Measurements from ENCODE around the gene OPRPN.

Gene OPRPN

GRCh38 chr4:70397580-70397979 lies at the start of gene OPRPN:
OPRPN (plus strand) TSS chr4:70397940; CDS start chr4:70399286, 1,346 bp downstream.
- Histone ChIP-seq H3K4me3 (ENCODE audit: low read length in 2 of 2) (no peak within 1 kb of the TSS), H3K27me3 (ENCODE audit: control insufficient read depth in 1 of 2, insufficient read depth in 2 of 2, low read length in 2 of 2) (no peaks in the 10 kb centered on the region), H3K9me3 (ENCODE audit: control insufficient read depth in 2 of 2, low read length in 2 of 2) (no peaks in the 10 kb centered on the region), H3K36me3 (ENCODE audit: control insufficient read depth in 2 of 2, insufficient read depth in 2 of 2, low read length in 2 of 2) (no peaks in the 10 kb centered on the region), H3K4me1 (ENCODE audit: control insufficient read depth, insufficient read depth, low read length) (no peaks in the 10 kb centered on the region), H3K27ac (ENCODE audit: low read length) (no peak within 1 kb of the TSS), H3K9ac (ENCODE audit: low read length in 2 of 2) (no peak within 1 kb of the TSS)

GRCh38 chr4:70356185-70356584 lies 41.6 kb upstream of the OPRPN start:
- no peak overlapping the region for H3K4me3 ChIP-seq (ENCODE audit: low read length in 2 of 2)
- H3K36me3 ChIP-seq (ENCODE audit: control insufficient read depth in 2 of 2, insufficient read depth in 2 of 2, low read length in 2 of 2), result no peaks in the 10 kb centered on the region
- no peaks in the 10 kb centered on the region for H3K9me3 ChIP-seq (ENCODE audit: control insufficient read depth in 2 of 2, low read length in 2 of 2)
- no peaks in the 10 kb centered on the region for H3K27me3 ChIP-seq (ENCODE audit: control insufficient read depth in 1 of 2, insufficient read depth in 2 of 2, low read length in 2 of 2)
- no peak overlapping the region for H3K9ac ChIP-seq (ENCODE audit: low read length in 2 of 2)
- H3K4me1 ChIP-seq (ENCODE audit: control insufficient read depth, insufficient read depth, low read length), result no peaks in the 10 kb centered on the region
- H3K27ac ChIP-seq (ENCODE audit: low read length), result no peak overlapping the region

GRCh38 chr4:70359115-70359661 lies 38.6 kb upstream of the OPRPN start:
- no peaks in the 10 kb centered on the region for H3K9me3 ChIP-seq (ENCODE audit: control insufficient read depth in 2 of 2, low read length in 2 of 2)
- no peak overlapping the region for H3K27ac ChIP-seq (ENCODE audit: low read length)
- no peak overlapping the region for H3K9ac ChIP-seq (ENCODE audit: low read length in 2 of 2)
- H3K27me3 ChIP-seq (ENCODE audit: control insufficient read depth in 1 of 2, insufficient read depth in 2 of 2, low read length in 2 of 2), result no peaks in the 10 kb centered on the region
- H3K4me3 ChIP-seq (ENCODE audit: low read length in 2 of 2), result no peak overlapping the region
- H3K4me1 ChIP-seq (ENCODE audit: control insufficient read depth, insufficient read depth, low read length), result no peaks in the 10 kb centered on the region
- no peaks in the 10 kb centered on the region for H3K36me3 ChIP-seq (ENCODE audit: control insufficient read depth in 2 of 2, insufficient read depth in 2 of 2, low read length in 2 of 2)

GRCh38 chr4:70360460-70360859 lies 37.3 kb upstream of the OPRPN start, which contains the start of gene SMR3A:
SMR3A (plus strand) TSS chr4:70360760; CDS start chr4:70362116, 1,356 bp downstream.
- Histone ChIP-seq H3K9me3 (ENCODE audit: control insufficient read depth in 2 of 2, low read length in 2 of 2) (no peaks in the 10 kb centered on the region), H3K36me3 (ENCODE audit: control insufficient read depth in 2 of 2, insufficient read depth in 2 of 2, low read length in 2 of 2) (no peaks in the 10 kb centered on the region), H3K9ac (ENCODE audit: low read length in 2 of 2) (no peak within 1 kb of the TSS), H3K4me1 (ENCODE audit: control insufficient read depth, insufficient read depth, low read length) (no peaks in the 10 kb centered on the region), H3K27me3 (ENCODE audit: control insufficient read depth in 1 of 2, insufficient read depth in 2 of 2, low read length in 2 of 2) (no peaks in the 10 kb centered on the region), H3K4me3 (ENCODE audit: low read length in 2 of 2) (no peak within 1 kb of the TSS), H3K27ac (ENCODE audit: low read length) (no peak within 1 kb of the TSS)

- Histone ChIP-seq H3K36me3 (ENCODE audit: control insufficient read depth in 2 of 2, insufficient read depth in 2 of 2, low read length in 2 of 2) (no peaks in the 10 kb centered on the region), H3K4me1 (ENCODE audit: control insufficient read depth, insufficient read depth, low read length) (no peaks in the 10 kb centered on the region), H3K9me3 (ENCODE audit: control insufficient read depth in 2 of 2, low read length in 2 of 2) (no peaks in the 10 kb centered on the region), H3K27ac (ENCODE audit: low read length) (no peak overlapping the region), H3K27me3 (ENCODE audit: control insufficient read depth in 1 of 2, insufficient read depth in 2 of 2, low read length in 2 of 2) (no peaks in the 10 kb centered on the region), H3K4me3 (ENCODE audit: low read length in 2 of 2) (no peak overlapping the region), H3K9ac (ENCODE audit: low read length in 2 of 2) (no peak overlapping the region)
Observed at GRCh38 chr4:70364002-70364401, 33.7 kb upstream of the OPRPN start.

- no peaks in the 10 kb centered on the region for H3K4me1 ChIP-seq (ENCODE audit: control insufficient read depth, insufficient read depth, low read length)
- H3K27me3 ChIP-seq (ENCODE audit: control insufficient read depth in 1 of 2, insufficient read depth in 2 of 2, low read length in 2 of 2), result no peaks in the 10 kb centered on the region
- H3K36me3 ChIP-seq (ENCODE audit: control insufficient read depth in 2 of 2, insufficient read depth in 2 of 2, low read length in 2 of 2), result no peaks in the 10 kb centered on the region
- H3K27ac ChIP-seq (ENCODE audit: low read length), result no peak overlapping the region
- H3K9ac ChIP-seq (ENCODE audit: low read length in 2 of 2), result no peak overlapping the region
- H3K9me3 ChIP-seq (ENCODE audit: control insufficient read depth in 2 of 2, low read length in 2 of 2), result no peaks in the 10 kb centered on the region
- no peak overlapping the region for H3K4me3 ChIP-seq (ENCODE audit: low read length in 2 of 2)
Observed at GRCh38 chr4:70365479-70365878, 32.3 kb upstream of the OPRPN start.

GRCh38 chr4:70367813-70368212 lies 29.9 kb upstream of the OPRPN start:
- H3K36me3 ChIP-seq (ENCODE audit: control insufficient read depth in 2 of 2, insufficient read depth in 2 of 2, low read length in 2 of 2), result no peaks in the 10 kb centered on the region
- no peaks in the 10 kb centered on the region for H3K27me3 ChIP-seq (ENCODE audit: control insufficient read depth in 1 of 2, insufficient read depth in 2 of 2, low read length in 2 of 2)
- no peaks in the 10 kb centered on the region for H3K9me3 ChIP-seq (ENCODE audit: control insufficient read depth in 2 of 2, low read length in 2 of 2)

GRCh38 chr4:70371987-70372386 lies 25.8 kb upstream of the OPRPN start:
- H3K4me3 ChIP-seq (ENCODE audit: low read length in 2 of 2), result no peak overlapping the region
- H3K4me1 ChIP-seq (ENCODE audit: control insufficient read depth, insufficient read depth, low read length), result no peaks in the 10 kb centered on the region
- no peaks in the 10 kb centered on the region for H3K27me3 ChIP-seq (ENCODE audit: control insufficient read depth in 1 of 2, insufficient read depth in 2 of 2, low read length in 2 of 2)
- H3K36me3 ChIP-seq (ENCODE audit: control insufficient read depth in 2 of 2, insufficient read depth in 2 of 2, low read length in 2 of 2), result no peaks in the 10 kb centered on the region
- no peak overlapping the region for H3K27ac ChIP-seq (ENCODE audit: low read length)
- no peaks in the 10 kb centered on the region for H3K9me3 ChIP-seq (ENCODE audit: control insufficient read depth in 2 of 2, low read length in 2 of 2)
- H3K9ac ChIP-seq (ENCODE audit: low read length in 2 of 2), result no peak overlapping the region

More at GRCh38 chr4:70367813-70368212, 29.9 kb upstream of the OPRPN start:
- H3K27ac ChIP-seq (ENCODE audit: low read length), result no peak overlapping the region
- H3K4me3 ChIP-seq (ENCODE audit: low read length in 2 of 2), result no peak overlapping the region
- no peaks in the 10 kb centered on the region for H3K4me1 ChIP-seq (ENCODE audit: control insufficient read depth, insufficient read depth, low read length)
- H3K9ac ChIP-seq (ENCODE audit: low read length in 2 of 2), result no peak overlapping the region

- Histone ChIP-seq H3K27me3 (ENCODE audit: control insufficient read depth in 1 of 2, insufficient read depth in 2 of 2, low read length in 2 of 2) (no peaks in the 10 kb centered on the region), H3K4me1 (ENCODE audit: control insufficient read depth, insufficient read depth, low read length) (no peaks in the 10 kb centered on the region), H3K9ac (ENCODE audit: low read length in 2 of 2) (no peak overlapping the region), H3K9me3 (ENCODE audit: control insufficient read depth in 2 of 2, low read length in 2 of 2) (no peaks in the 10 kb centered on the region), H3K36me3 (ENCODE audit: control insufficient read depth in 2 of 2, insufficient read depth in 2 of 2, low read length in 2 of 2) (no peaks in the 10 kb centered on the region), H3K27ac (ENCODE audit: low read length) (no peak overlapping the region), H3K4me3 (ENCODE audit: low read length in 2 of 2) (no peak overlapping the region)
Observed at GRCh38 chr4:70372760-70373159, 25.0 kb upstream of the OPRPN start.

GRCh38 chr4:70380578-70380977 lies 17.2 kb upstream of the OPRPN start:
- H3K36me3 ChIP-seq (ENCODE audit: control insufficient read depth in 2 of 2, insufficient read depth in 2 of 2, low read length in 2 of 2), result no peaks in the 10 kb centered on the region
- no peak overlapping the region for H3K27ac ChIP-seq (ENCODE audit: low read length)
- no peaks in the 10 kb centered on the region for H3K27me3 ChIP-seq (ENCODE audit: control insufficient read depth in 1 of 2, insufficient read depth in 2 of 2, low read length in 2 of 2)
- no peak overlapping the region for H3K4me3 ChIP-seq (ENCODE audit: low read length in 2 of 2)
- H3K4me1 ChIP-seq (ENCODE audit: control insufficient read depth, insufficient read depth, low read length), result no peaks in the 10 kb centered on the region
- H3K9me3 ChIP-seq (ENCODE audit: control insufficient read depth in 2 of 2, low read length in 2 of 2), result no peaks in the 10 kb centered on the region
- no peak overlapping the region for H3K9ac ChIP-seq (ENCODE audit: low read length in 2 of 2)

- H3K27ac ChIP-seq (ENCODE audit: low read length), result no peak within 1 kb of the TSS
- no peak within 1 kb of the TSS for H3K4me3 ChIP-seq (ENCODE audit: low read length in 2 of 2)
- H3K9ac ChIP-seq (ENCODE audit: low read length in 2 of 2), result no peak within 1 kb of the TSS
- H3K4me1 ChIP-seq (ENCODE audit: control insufficient read depth, insufficient read depth, low read length), result no peaks in the 10 kb centered on the region
- H3K36me3 ChIP-seq (ENCODE audit: control insufficient read depth in 2 of 2, insufficient read depth in 2 of 2, low read length in 2 of 2), result no peaks in the 10 kb centered on the region
- no peaks in the 10 kb centered on the region for H3K27me3 ChIP-seq (ENCODE audit: control insufficient read depth in 1 of 2, insufficient read depth in 2 of 2, low read length in 2 of 2)
- no peaks in the 10 kb centered on the region for H3K9me3 ChIP-seq (ENCODE audit: control insufficient read depth in 2 of 2, low read length in 2 of 2)
Observed at GRCh38 chr4:70382691-70383181, 15.0 kb upstream of the OPRPN start, which contains the start of gene SMR3B. SMR3B (plus strand) TSS chr4:70383131; CDS start chr4:70384511, 1,380 bp downstream.
